Activated gamma-delta T cell treated with Interleukin-2 at 50 U/mL for 16 hours (primary cell): ENCODE measurements around the gene KBTBD4.
"Not testable (repeated sequence)": the region's sequence is repeated elsewhere in the genome, so short reads cannot be mapped to it uniquely, and the experiment has no call there.

Experiments used
- DNase-seq: peaks from one replicate; pipeline ENCODE4 v3.0.0-alpha.2; 2020

KBTBD4 gene

GRCh38 chr11:47558695-47559094 lies 20.1 kb downstream of the KBTBD4 start:
- no peak for DNase-seq

DNA sequence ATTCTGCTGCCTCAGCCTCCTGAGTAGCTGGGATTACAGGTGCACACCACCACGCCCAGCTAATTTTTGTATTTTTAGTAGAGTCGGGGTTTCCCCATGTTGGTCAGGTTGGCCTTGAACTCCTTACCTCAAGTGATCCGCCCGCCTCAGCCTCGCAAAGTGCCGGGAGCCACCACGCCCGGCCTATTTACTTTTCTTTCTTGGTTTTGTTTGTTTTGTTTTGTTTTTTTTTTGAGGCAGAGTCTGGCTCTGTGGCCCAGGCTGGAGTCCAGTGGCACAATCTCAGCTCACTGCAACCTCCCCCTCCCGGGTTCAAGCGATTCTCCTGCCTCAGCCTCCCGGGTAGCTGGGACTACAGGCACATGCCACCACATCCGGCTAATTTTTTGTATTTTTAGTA lies 21.8 kb downstream of the KBTBD4 start:
- DNase-seq, result not testable (repeated sequence)

GRCh38 chr11:47553406-47553743 lies 25.4 kb downstream of the KBTBD4 start:
- DNase-seq, result no peak

- DNase-seq, result peak; percentile 92
These were observed 26.0 kb downstream of the KBTBD4 start, which contains the start of gene CELF1 for GRCh38 chr11:47552566-47553405. Gene CELF1 (minus strand): TSS chr11:47553132. CDS start chr11:47499523, 53,609 bp downstream.

- DNase-seq, result no peak
These were observed 26.7 kb downstream of the KBTBD4 start for GRCh38 chr11:47552056-47552565.

- no peak for DNase-seq
These were observed 27.7 kb downstream of the KBTBD4 start for GRCh38 chr11:47551086-47551485.

DNA sequence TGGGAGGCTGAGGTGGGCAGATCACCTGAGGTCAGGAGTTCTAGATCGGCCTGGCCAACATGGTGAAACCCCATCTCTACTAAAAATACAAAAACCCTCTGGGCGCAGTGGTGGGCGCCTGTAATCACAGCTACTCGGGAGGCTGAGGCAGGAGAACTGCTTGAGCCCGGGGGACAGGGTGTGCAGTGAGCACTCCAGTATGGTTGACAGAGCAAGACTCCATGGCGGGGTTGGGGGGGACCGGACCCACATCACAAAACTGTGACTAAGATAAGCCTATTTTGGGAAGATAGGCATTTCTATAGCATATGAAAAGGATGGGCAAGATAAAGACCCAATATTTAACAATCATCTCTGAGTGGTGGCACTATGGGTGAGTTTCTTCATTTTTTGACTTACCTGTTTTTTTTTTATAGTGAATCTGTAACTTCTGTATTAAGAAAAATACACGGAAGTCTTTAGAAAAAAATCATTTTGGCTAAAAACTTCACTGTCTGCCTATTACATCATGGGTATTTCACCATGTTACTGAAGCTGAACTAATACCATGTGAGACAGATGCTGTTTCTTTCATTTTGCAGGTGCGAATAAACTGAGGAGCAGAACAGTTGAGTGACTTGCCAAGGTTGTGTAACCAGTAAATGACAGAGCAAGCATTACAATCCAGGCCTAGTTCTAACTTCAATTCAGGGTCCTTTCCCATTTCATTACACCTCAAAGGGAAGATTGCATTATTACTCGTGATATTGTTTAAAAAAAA lies 28.3 kb downstream of the KBTBD4 start:
- DNase-seq, result no peak

- DNase-seq, result not testable (repeated sequence)
These were observed 32.5 kb downstream of the KBTBD4 start for GRCh38 chr11:47546274-47546673.

DNA sequence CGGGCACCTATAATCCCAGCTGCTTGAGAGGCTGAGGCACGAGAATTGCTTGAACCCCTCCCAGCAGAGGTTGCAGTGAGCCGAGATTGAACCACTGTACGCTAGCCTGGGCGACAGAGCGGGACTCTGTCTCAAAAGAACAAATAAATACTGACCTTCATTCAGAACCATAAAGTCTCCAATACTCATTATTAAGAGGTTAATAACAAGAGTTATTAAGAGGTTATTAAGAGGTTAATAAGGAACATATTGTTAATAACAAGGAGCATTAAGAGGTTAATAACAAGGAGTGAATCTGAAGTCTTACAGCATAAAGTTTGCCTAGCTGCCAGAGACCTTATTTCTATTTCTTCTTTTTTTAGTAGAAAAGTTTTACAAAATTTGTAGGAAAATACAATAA lies 33.5 kb downstream of the KBTBD4 start:
- DNase-seq, result no peak

DNA sequence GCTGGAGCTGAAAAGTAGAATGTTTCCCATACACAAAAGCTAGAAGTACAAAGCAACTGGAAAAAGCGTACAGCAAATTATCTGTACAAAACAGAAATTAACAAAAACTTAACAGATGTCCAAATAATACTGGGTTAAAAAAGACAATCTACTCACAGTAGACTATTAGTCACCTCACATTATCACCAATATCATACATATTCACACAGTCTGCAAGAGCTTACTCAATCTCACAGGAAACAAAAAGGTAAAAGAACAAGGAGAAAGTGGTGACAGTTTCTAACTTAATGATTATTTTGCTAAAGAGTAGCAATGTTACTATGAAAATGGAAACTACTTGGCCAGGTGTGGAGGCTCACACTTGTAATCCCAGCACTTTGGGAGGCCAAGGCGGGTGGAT lies 37.7 kb downstream of the KBTBD4 start:
- no peak for DNase-seq

DNA sequence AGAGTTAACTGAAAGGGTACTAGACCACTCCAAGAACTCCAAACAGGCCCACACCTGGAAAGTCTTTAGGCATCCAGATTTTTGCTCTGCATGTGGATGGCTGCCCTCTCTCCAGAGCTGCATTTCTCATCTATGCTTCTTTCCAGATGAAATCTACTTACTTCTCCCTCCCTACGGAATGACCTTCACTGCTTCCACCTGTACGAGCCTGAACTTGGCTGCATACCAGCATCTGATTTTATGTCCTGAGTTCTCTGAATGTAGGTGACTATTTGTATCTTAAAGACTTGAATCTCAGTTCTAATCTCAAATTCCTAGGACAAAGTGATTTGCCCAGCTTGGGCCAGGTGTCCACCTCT lies 39.1 kb downstream of the KBTBD4 start:
- no peak for DNase-seq

GRCh38 chr11:47538741-47539565 lies 39.8 kb downstream of the KBTBD4 start:
- DNase-seq, result no peak

DNA sequence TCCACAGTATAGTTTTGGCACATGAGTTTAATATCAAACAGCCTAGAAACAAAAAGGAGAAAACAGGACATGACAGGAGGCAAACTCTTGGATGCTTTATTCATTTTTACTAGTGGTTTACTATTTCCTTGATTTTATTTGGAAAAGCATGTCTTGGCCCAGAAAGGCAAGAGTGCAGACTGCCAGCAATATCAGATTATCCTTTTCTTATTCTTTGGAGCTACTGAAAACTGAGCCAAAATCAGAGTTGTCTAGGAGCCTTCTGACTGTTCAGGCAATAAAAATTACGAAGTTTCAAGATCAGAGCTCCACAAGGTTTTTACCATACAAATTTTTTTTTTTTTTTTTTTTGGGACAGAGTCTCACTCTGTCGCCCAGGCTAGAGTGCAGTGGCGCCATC lies 41.9 kb downstream of the KBTBD4 start:
- DNase-seq, result no peak

GRCh38 chr11:47534704-47535251 lies 44.0 kb downstream of the KBTBD4 start:
- no peak for DNase-seq

- no peak for DNase-seq
These were observed 45.0 kb downstream of the KBTBD4 start for GRCh38 chr11:47533690-47534151.

GRCh38 chr11:47532597-47533213 lies 46.1 kb downstream of the KBTBD4 start:
- DNase-seq, result no peak

- no peak for DNase-seq
These were observed 47.1 kb downstream of the KBTBD4 start for GRCh38 chr11:47531666-47532065.

DNA sequence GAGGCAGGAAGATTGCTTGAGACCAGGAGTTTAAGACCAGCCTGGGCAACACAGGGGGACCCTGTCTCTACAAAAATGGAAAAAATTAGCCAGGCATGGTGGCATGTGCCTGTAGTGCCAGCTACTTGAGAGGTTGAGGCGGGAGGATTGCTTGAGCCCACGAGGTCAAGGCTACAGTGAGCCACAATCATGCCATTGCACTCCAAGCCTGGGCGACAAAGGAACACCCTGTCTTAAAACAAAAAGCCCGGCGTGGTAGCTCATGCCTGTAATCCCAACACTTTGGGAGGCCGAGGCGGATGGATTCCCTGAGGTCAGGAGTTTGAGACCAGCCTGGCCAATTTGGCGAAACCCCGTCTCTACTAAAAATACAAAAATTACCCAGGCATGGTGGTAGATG lies 48.0 kb downstream of the KBTBD4 start:
- DNase-seq, result not testable (repeated sequence)

DNA sequence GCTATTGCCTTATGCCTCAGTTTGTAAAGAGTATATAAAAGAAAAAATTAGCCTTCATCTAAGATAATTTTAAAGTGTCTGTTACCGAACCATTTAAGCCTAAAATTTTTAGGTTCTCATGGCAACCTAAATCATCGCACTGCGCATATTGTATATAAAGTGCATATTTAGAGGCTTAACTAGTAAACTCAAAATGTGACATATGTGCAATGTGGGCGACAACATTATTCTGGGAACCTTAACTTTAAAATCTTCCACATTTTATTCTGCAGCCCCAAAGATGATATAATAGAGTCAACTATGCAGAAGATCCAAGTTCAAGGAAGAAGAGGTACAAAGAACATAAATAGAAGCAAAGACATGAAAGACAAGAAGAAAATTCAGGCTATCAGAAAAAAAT lies 48.8 kb downstream of the KBTBD4 start:
- DNase-seq, result no peak

GRCh38 chr11:47527186-47527585 lies 51.6 kb downstream of the KBTBD4 start:
- DNase-seq, result no peak

- DNase-seq, result not testable (repeated sequence)
These were observed 52.7 kb downstream of the KBTBD4 start for GRCh38 chr11:47526032-47526431.

DNA sequence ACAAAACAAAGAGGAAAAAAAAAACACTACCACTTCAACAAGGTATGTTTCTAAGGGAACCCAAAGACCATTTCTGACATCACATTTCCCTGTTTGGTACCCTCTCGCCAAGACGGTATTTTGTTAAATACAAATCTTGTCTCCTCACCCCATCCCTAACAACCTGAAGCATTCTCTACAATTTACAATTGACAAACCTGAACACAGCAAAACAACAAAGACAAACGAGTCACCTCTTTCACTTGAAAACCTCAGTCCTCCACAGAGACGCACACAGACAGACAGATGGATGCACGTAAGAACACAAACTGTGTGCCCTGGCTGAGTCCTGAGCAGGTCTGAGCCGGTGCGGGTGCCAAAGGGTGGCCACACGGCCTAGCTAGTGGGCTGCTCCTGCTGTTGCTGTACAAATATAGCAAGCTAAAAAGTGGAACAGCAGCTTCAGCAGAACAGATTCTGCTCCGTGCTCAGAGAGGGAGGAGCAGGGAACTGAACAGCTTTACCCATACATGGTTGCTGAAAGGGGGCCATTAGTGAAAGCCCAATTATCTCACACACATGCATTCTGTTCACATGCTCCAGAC lies 54.4 kb downstream of the KBTBD4 start:
- no peak for DNase-seq
